Neural cell (in vitro differentiated cells): ENCODE data around the gene GET4.

ENCODE experiments used
- CTCF ChIP-seq: fragments of 450-650 bp; IDR thresholded peaks from 2 replicates; pipeline ENCODE4 v1.5.1; 2014; ENCODE audit warnings: antibody characterized with exemption, mild to moderate bottlenecking, moderate library complexity; ENCODE audit not compliant: poor library complexity, severe bottlenecking
- EP300 ChIP-seq: fragments of 450-650 bp; conservative IDR thresholded peaks from 2 replicates; pipeline ENCODE4 v1.6.1; 2014; ENCODE audit warnings: antibody characterized with exemption, mild to moderate bottlenecking, moderate library complexity; ENCODE audit not compliant: poor library complexity, severe bottlenecking
- EZH2 ChIP-seq: fragments of 200-600, 300-800 bp; shearing (Covaris generic), sonication (generic); IDR thresholded peaks from 2 replicates; pipeline ENCODE4 v1.6.1; 2014; ENCODE audit warnings: antibody characterized with exemption, low read length, borderline replicate concordance, mild to moderate bottlenecking; ENCODE audit not compliant: insufficient read depth, poor library complexity, severe bottlenecking
- POLR2AphosphoS5 ChIP-seq: IDR thresholded peaks from 2 replicates; pipeline ENCODE4 v1.6.1; 2012
- RAD21 ChIP-seq: fragments of 450-650 bp; conservative IDR thresholded peaks from 2 replicates; pipeline ENCODE4 v1.6.1; 2014; ENCODE audit warnings: antibody characterized with exemption, mild to moderate bottlenecking, moderate library complexity
- TAF1 ChIP-seq: IDR thresholded peaks from 2 replicates; pipeline ENCODE4 v1.6.1; 2012; ENCODE audit warnings: low read depth

- TF ChIP-seq CTCF, result no peak
- no peak for TF ChIP-seq EP300
- no peak for TF ChIP-seq POLR2AphosphoS5
- no peak for TF ChIP-seq EZH2
- no peak for TF ChIP-seq RAD21
- TF ChIP-seq TAF1, result no peak
Measured at GRCh38 chr7:891805-892204, 15.5 kb downstream of the GET4 start.
